SK-N-SH treated with all-trans-retinoic acid at 6 μM for 48 hours (cell line): ENCODE results near the gene DST.

Experiments
- ATAC-seq: fragments of 200-7000 bp; cut with Tn5 transposase; 3 replicates; pipeline ENCODE4 v1.9.1; 2020; ENCODE audit warnings: mild to moderate bottlenecking, moderate library complexity
- ARNTL ChIP-seq: fragments of 450-650 bp; formaldehyde crosslinking; IDR thresholded peaks from 2 replicates; pipeline ENCODE4 v1.5.0; 2020; ENCODE audit warnings: low read depth, mild to moderate bottlenecking, moderate library complexity, borderline replicate concordance
- BACH2 ChIP-seq: fragments of 250-450 bp; sonication (Bioruptor Pico); IDR thresholded peaks from 2 replicates; pipeline ENCODE4 v1.9.0; 2021; ENCODE audit warnings: mild to moderate bottlenecking, borderline replicate concordance
- CSDC2 ChIP-seq: fragments of 250-450 bp; sonication (Bioruptor Pico); IDR thresholded peaks from 2 replicates; pipeline ENCODE4 v1.5.0; 2020; ENCODE audit warnings: mild to moderate bottlenecking, moderate library complexity
- ESRRG ChIP-seq: fragments of 250-450 bp; sonication (Bioruptor Pico); IDR thresholded peaks from 2 replicates; pipeline ENCODE4 v1.6.1; 2021; ENCODE audit warnings: mild to moderate bottlenecking
- GLIS3 ChIP-seq: fragments of 250-450 bp; sonication (Bioruptor Pico); IDR thresholded peaks from 2 replicates; pipeline ENCODE4 v1.5.0; 2020; ENCODE audit warnings: mild to moderate bottlenecking, moderate library complexity
- ISL1 ChIP-seq: fragments of 250-450 bp; sonication (Bioruptor Pico); IDR thresholded peaks from 2 replicates; pipeline ENCODE4 v2.1.2; 2022; ENCODE audit warnings: mild to moderate bottlenecking, moderate library complexity
- OSR1 ChIP-seq: fragments of 250-450 bp; sonication (Bioruptor Pico); IDR thresholded peaks from 2 replicates; pipeline ENCODE4 v1.8.0; 2022; ENCODE audit warnings: moderate library complexity, mild to moderate bottlenecking, inconsistent platforms
- PPARA ChIP-seq: fragments of 250-450 bp; sonication (Bioruptor Pico); IDR thresholded peaks from 2 replicates; pipeline ENCODE4 v1.5.0; 2020; ENCODE audit warnings: mild to moderate bottlenecking, borderline replicate concordance
- RARB ChIP-seq: fragments of 250-450 bp; sonication (Bioruptor Pico); IDR thresholded peaks from 2 replicates; pipeline ENCODE4 v1.8.0; 2021; ENCODE audit warnings: mild to moderate bottlenecking, moderate library complexity
- TCF4 ChIP-seq: fragments of 250-450 bp; sonication (Bioruptor Pico); IDR thresholded peaks from 2 replicates; pipeline ENCODE4 v1.8.0; 2021; ENCODE audit warnings: mild to moderate bottlenecking, moderate library complexity, borderline replicate concordance
- ZFP3 ChIP-seq: fragments of 250-450 bp; sonication (Bioruptor Pico); IDR thresholded peaks from 2 replicates; pipeline ENCODE4 v1.5.0; 2020; ENCODE audit warnings: mild to moderate bottlenecking, moderate library complexity
- ZFP30 ChIP-seq: fragments of 450-650 bp; formaldehyde crosslinking; IDR thresholded peaks from 2 replicates; pipeline ENCODE4 v1.5.0; 2022; ENCODE audit warnings: mild to moderate bottlenecking, moderate library complexity
- ZNF565 ChIP-seq: fragments of 450-650 bp; formaldehyde crosslinking; conservative IDR thresholded peaks from 2 replicates; pipeline ENCODE4 v1.5.0; 2020; ENCODE audit warnings: low read depth, mild to moderate bottlenecking, moderate library complexity
- ZNF70 ChIP-seq: fragments of 450-650 bp; formaldehyde crosslinking; IDR thresholded peaks from 2 replicates; pipeline ENCODE4 v1.5.0; 2020; ENCODE audit warnings: mild to moderate bottlenecking, moderate library complexity
- ZNF8 ChIP-seq: fragments of 450-650 bp; formaldehyde crosslinking; IDR thresholded peaks from 2 replicates; pipeline ENCODE4 v1.5.0; 2020; ENCODE audit warnings: mild to moderate bottlenecking, moderate library complexity
- TF ChIP-seq, protein P1 (sequence below): fragments of 250-450 bp; sonication (Bioruptor Pico); IDR thresholded peaks from 2 replicates; pipeline ENCODE4 v1.8.0; 2020; ENCODE audit warnings: mild to moderate bottlenecking, moderate library complexity, borderline replicate concordance
- TF ChIP-seq, protein P2 (sequence below): fragments of 250-450 bp; sonication (Bioruptor Pico); IDR thresholded peaks from 2 replicates; pipeline ENCODE4 v1.5.1; 2021; ENCODE audit warnings: mild to moderate bottlenecking, moderate library complexity
- TF ChIP-seq, protein P3 (sequence below): fragments of 250-450 bp; sonication (Bioruptor Pico); IDR thresholded peaks from 2 replicates; pipeline ENCODE4 v1.5.0; 2020; ENCODE audit warnings: mild to moderate bottlenecking, moderate library complexity
- TF ChIP-seq, protein P4 (sequence below): fragments of 250-450 bp; sonication (Bioruptor Pico); IDR thresholded peaks from 2 replicates; pipeline ENCODE4 v1.5.1; 2020; ENCODE audit warnings: low read depth, mild to moderate bottlenecking, moderate library complexity
- TF ChIP-seq, protein P5 (sequence below): fragments of 250-450 bp; sonication (Bioruptor Pico); IDR thresholded peaks from 2 replicates; pipeline ENCODE4 v1.8.0; 2021; ENCODE audit warnings: low read depth, mild to moderate bottlenecking, moderate library complexity, borderline replicate concordance

The DST gene

DNA sequence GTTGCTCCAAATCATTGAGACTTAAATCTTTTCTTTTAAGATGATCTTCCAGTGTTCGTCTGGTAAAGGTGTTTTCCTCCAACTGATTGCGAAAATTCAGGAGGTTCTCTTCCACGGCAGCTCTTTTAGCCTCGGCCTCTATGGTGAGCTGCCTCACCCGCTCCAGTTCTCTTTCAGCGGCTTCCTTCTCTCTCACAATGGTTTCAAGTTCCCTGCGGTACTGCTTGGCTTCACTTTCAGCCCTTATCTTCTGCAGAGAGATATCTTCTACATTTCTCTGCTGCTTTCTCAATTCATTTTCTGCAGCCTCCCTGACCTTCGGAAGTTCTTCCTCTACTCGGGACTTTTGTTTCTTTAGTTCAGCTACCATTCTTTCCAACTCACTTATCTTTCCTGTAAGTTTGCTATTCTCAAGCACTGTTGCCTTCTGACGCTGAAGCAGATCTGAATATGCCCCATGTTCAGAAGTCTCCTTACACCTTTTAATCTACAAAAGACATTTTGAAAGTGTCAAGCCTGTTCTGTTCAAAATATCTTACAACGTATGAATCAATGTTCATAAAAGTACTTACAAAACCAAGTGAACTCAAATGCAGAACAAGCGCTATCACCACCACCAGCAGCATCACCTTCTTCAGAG lies 22.3 kb downstream of the DST start:
- no peak for TF ChIP-seq CSDC2 (CRISPR knock-in tag)
- no peak for TF ChIP-seq ZNF70
- TF ChIP-seq, protein P1, sequence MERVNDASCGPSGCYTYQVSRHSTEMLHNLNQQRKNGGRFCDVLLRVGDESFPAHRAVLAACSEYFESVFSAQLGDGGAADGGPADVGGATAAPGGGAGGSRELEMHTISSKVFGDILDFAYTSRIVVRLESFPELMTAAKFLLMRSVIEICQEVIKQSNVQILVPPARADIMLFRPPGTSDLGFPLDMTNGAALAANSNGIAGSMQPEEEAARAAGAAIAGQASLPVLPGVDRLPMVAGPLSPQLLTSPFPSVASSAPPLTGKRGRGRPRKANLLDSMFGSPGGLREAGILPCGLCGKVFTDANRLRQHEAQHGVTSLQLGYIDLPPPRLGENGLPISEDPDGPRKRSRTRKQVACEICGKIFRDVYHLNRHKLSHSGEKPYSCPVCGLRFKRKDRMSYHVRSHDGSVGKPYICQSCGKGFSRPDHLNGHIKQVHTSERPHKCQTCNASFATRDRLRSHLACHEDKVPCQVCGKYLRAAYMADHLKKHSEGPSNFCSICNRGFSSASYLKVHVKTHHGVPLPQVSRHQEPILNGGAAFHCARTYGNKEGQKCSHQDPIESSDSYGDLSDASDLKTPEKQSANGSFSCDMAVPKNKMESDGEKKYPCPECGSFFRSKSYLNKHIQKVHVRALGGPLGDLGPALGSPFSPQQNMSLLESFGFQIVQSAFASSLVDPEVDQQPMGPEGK (CRISPR knock-in tag): no peak
- no peak for TF ChIP-seq PPARA
- TF ChIP-seq ISL1 (CRISPR knock-in tag): no peak
- TF ChIP-seq GLIS3 (CRISPR knock-in tag): no peak
- TF ChIP-seq, protein P2, sequence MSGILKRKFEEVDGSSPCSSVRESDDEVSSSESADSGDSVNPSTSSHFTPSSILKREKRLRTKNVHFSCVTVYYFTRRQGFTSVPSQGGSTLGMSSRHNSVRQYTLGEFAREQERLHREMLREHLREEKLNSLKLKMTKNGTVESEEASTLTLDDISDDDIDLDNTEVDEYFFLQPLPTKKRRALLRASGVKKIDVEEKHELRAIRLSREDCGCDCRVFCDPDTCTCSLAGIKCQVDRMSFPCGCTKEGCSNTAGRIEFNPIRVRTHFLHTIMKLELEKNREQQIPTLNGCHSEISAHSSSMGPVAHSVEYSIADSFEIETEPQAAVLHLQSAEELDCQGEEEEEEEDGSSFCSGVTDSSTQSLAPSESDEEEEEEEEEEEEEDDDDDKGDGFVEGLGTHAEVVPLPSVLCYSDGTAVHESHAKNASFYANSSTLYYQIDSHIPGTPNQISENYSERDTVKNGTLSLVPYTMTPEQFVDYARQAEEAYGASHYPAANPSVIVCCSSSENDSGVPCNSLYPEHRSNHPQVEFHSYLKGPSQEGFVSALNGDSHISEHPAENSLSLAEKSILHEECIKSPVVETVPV (CRISPR knock-in tag): no peak
- TF ChIP-seq, protein P3, sequence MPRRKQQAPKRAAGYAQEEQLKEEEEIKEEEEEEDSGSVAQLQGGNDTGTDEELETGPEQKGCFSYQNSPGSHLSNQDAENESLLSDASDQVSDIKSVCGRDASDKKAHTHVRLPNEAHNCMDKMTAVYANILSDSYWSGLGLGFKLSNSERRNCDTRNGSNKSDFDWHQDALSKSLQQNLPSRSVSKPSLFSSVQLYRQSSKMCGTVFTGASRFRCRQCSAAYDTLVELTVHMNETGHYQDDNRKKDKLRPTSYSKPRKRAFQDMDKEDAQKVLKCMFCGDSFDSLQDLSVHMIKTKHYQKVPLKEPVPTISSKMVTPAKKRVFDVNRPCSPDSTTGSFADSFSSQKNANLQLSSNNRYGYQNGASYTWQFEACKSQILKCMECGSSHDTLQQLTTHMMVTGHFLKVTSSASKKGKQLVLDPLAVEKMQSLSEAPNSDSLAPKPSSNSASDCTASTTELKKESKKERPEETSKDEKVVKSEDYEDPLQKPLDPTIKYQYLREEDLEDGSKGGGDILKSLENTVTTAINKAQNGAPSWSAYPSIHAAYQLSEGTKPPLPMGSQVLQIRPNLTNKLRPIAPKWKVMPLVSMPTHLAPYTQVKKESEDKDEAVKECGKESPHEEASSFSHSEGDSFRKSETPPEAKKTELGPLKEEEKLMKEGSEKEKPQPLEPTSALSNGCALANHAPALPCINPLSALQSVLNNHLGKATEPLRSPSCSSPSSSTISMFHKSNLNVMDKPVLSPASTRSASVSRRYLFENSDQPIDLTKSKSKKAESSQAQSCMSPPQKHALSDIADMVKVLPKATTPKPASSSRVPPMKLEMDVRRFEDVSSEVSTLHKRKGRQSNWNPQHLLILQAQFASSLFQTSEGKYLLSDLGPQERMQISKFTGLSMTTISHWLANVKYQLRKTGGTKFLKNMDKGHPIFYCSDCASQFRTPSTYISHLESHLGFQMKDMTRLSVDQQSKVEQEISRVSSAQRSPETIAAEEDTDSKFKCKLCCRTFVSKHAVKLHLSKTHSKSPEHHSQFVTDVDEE (CRISPR knock-in tag): no peak
- no peak for TF ChIP-seq ZFP3 (CRISPR knock-in tag)
- TF ChIP-seq OSR1 (CRISPR knock-in tag): no peak
- TF ChIP-seq TCF4 (CRISPR knock-in tag): no peak
- ATAC-seq: no peak

DNA sequence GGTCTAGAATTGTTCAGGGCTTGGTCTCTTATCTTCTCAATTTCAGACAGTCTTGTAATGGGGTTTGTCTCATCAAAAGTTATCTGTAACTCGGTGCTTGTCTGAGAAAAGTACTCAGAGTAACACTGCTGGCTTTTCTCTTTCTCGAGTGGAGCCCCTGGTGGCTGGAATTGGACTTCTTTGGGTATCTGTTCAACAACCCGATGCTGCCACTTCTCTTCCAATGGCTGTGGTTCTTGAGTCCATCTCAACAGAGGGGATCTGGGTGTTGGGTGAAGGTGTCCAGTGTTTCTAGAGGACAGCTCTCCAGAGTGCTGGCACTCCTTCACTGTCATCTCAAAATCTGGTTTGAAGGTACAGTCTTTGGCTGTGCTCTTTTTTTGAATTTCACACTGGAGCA lies 24.6 kb downstream of the DST start:
- TF ChIP-seq BACH2 (CRISPR knock-in tag): no peak
- TF ChIP-seq, protein P3 (CRISPR knock-in tag): no peak

DNA sequence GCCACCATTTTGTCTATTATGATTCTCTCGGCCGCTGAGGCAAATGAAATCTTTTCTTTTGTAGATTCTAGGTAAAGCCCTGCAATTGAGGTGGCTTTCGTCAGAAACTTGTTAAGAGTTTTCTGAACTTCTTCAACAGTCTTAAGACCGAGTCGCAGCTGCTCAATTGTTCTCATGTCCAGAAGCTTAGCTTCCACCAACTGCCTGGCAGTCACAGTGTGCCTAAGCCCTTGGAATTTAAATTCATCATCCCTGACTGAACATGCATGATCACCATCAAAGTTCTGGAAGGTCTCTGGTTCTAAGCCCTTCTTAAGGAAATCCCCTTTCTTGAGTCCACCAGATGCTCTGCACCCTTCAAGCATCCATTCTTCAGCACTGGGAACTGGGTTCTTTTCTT lies 25.7 kb downstream of the DST start:
- ATAC-seq: no peak
- no peak for TF ChIP-seq ARNTL (CRISPR knock-in tag)
- TF ChIP-seq, protein P4, sequence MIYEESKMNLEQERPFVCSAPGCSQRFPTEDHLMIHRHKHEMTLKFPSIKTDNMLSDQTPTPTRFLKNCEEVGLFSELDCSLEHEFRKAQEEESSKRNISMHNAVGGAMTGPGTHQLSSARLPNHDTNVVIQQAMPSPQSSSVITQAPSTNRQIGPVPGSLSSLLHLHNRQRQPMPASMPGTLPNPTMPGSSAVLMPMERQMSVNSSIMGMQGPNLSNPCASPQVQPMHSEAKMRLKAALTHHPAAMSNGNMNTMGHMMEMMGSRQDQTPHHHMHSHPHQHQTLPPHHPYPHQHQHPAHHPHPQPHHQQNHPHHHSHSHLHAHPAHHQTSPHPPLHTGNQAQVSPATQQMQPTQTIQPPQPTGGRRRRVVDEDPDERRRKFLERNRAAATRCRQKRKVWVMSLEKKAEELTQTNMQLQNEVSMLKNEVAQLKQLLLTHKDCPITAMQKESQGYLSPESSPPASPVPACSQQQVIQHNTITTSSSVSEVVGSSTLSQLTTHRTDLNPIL (CRISPR knock-in tag): no peak
- TF ChIP-seq, protein P3 (CRISPR knock-in tag): no peak
- TF ChIP-seq, protein P2 (CRISPR knock-in tag): no peak
- no peak for TF ChIP-seq ESRRG (CRISPR knock-in tag)
- no peak for TF ChIP-seq RARB (CRISPR knock-in tag)
- TF ChIP-seq ZNF565 (CRISPR knock-in tag): no peak
- no peak for TF ChIP-seq ISL1 (CRISPR knock-in tag)
- TF ChIP-seq ZFP30 (CRISPR knock-in tag): no peak
- no peak for TF ChIP-seq ZNF8 (CRISPR knock-in tag)
- TF ChIP-seq, protein P5, sequence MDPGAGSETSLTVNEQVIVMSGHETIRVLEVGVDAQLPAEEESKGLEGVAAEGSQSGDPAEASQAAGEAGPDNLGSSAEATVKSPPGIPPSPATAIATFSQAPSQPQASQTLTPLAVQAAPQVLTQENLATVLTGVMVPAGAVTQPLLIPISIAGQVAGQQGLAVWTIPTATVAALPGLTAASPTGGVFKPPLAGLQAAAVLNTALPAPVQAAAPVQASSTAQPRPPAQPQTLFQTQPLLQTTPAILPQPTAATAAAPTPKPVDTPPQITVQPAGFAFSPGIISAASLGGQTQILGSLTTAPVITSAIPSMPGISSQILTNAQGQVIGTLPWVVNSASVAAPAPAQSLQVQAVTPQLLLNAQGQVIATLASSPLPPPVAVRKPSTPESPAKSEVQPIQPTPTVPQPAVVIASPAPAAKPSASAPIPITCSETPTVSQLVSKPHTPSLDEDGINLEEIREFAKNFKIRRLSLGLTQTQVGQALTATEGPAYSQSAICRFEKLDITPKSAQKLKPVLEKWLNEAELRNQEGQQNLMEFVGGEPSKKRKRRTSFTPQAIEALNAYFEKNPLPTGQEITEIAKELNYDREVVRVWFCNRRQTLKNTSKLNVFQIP (CRISPR knock-in tag): no peak
- TF ChIP-seq ZFP3 (CRISPR knock-in tag): no peak
- TF ChIP-seq GLIS3 (CRISPR knock-in tag): no peak
- TF ChIP-seq CSDC2 (CRISPR knock-in tag): no peak
- no peak for TF ChIP-seq OSR1 (CRISPR knock-in tag)

More for the DNA sequence above, 24.6 kb downstream of the DST start:
- ATAC-seq: peak; percentile 24; the same call in 2 of the 3 replicates
